ENCODE data around the gene CGNL1.

The CGNL1 gene

GRCh38 chr15:57458356-57458781, 82.1 kb downstream of the CGNL1 start:
- DNase-seq, result no peak

- DNase-seq, result no peak
Observed at GRCh38 chr15:57460208-57460816, 84.0 kb downstream of the CGNL1 start.

DNA sequence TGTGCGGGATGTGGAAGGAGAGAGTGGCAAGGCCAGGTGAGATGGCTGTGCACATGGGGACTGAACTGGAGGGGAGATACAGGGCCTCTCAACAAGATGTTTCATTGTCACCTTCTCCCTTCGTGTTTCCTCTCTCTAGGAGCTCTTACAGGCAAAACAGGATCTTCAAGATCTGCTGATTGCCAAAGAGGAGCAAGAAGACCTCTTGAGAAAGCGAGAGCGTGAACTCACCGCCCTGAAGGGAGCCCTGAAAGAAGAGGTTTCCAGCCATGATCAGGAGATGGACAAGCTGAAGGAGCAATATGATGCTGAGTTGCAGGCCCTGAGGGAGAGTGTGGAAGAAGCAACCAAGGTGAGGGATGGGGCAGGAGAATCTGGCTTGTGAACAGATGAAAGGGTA, 85.2 kb downstream of the CGNL1 start:
- DNase-seq, result no peak

- DNase-seq, result no peak
Observed at GRCh38 chr15:57462381-57462780, 86.1 kb downstream of the CGNL1 start.

DNA sequence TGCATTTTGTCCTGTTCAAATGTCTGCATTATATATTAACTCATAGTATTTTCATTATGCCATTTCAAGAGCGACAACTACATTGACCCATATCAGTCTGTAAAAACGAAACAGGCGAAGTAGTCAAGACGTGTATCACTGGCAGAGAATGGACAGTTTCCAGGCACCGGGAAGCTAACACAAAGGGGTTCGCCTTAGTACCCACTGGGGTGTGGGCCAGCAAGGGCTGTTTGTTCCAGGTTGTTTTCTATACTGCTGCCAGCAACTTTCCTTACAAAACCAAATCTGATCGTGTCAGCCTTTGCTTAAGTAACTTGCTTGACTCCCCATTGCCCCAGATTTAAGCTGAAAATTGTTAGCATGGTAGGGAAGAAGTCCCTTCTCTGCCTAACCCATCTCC, 87.1 kb downstream of the CGNL1 start:
- no peak for DNase-seq

DNA sequence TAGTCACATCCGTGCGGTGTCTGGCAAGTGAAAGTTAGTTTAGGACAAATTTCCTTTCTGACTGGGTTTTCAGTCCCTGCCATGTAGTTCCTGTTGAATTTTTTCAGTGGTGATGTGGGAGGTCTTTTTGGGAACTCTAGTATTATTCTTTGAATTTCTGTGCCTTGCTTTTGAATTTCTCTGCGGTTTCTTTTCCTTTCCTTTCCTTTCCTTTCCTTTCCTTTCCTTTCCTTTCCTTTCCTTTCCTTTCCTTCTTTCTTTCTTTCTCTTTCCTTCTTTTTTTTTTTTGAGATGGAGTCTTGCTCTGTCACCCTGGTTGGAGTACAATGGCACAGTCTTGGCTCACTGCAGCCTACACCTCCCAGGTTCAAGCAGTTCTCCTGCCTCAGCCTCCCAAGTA, 88.2 kb downstream of the CGNL1 start:
- DNase-seq, result no peak

- no peak for DNase-seq
Observed at GRCh38 chr15:57468486-57468885, 92.2 kb downstream of the CGNL1 start.

- DNase-seq, result no peak
Observed at GRCh38 chr15:57470543-57470942, 94.2 kb downstream of the CGNL1 start.

DNA sequence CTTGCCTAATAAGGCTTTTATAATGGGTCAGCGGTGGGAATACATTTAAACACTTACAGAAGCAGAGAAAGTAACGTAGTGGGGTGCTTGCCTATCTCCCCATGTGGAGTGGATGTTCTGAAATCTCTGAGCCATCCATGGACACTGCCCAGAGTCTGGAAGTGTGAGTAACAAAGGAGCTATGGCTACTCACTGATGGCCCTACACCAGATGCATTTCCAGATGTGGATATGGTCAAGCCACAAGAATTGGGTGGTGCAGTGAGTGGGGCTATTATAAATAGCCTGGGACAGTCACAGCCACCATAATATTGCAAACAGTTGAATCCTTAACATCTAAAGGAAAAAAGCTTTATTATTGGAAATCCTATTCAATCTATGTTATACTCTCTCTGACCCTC, 96.6 kb downstream of the CGNL1 start:
- DNase-seq, result no peak

GRCh38 chr15:57476533-57476975, 100.2 kb downstream of the CGNL1 start:
- DNase-seq, result no peak

- no peak for DNase-seq
Observed at GRCh38 chr15:57477736-57478522, 101.6 kb downstream of the CGNL1 start.

GRCh38 chr15:57479005-57479404, 102.7 kb downstream of the CGNL1 start:
- DNase-seq, result no peak

GRCh38 chr15:57481038-57481705, 104.9 kb downstream of the CGNL1 start:
- DNase-seq, result no peak

GRCh38 chr15:57485869-57486268, 109.6 kb downstream of the CGNL1 start:
- no peak for DNase-seq

GRCh38 chr15:57486833-57487232, 110.5 kb downstream of the CGNL1 start:
- DNase-seq, result no peak

GRCh38 chr15:57489122-57489521, 112.8 kb downstream of the CGNL1 start:
- no peak for DNase-seq

GRCh38 chr15:57493351-57493750, 117.0 kb downstream of the CGNL1 start:
- no peak for DNase-seq

- DNase-seq, result no peak
Observed at GRCh38 chr15:57494581-57494980, 118.3 kb downstream of the CGNL1 start.

- no peak for DNase-seq
Observed at GRCh38 chr15:57495041-57495440, 118.7 kb downstream of the CGNL1 start.

DNA sequence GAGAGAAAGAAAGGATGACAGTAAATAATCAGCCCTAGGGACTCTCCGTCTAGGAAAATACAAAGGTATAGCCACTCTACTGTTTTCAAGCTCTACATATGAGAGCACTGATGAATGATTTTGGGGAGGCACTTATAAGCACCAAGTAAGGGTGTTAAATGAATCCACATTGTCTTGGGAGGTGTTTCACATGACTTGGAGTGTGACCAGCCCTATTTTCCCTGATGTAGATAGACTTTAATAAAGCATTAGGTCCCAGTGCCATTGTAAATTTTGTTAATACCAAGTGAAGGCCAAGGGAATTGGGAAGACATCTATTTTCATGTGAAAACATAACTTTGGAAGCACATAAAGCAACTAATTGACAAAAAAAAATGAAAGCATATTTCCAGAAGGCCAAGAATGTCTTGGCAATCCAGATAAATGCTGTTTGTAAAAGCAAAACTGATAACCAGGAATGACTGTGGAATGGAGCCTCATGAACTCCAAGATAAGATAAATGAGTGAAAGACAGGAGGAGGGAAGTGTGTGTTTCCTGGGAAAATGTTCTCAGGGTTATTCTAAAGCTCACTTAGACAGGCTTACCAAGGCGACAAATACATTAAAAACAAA, 119.4 kb downstream of the CGNL1 start:
- DNase-seq, result no peak

DNA sequence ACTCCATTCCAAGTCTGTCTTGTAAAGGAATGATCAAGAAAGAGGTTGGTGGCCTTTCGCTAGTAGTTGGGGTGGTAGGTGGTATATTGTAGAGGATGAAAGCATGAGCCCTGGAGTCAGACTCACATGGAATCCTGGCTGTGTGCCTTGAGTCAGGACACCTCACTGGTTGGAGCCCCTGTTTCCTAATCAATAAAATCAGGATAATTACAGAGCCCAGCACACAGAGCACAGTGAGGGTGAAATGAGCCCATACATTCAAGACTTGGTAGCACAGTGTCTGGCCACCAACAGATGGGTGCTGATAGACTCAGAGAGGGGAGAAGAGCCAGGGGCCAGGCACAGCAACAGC, 120.3 kb downstream of the CGNL1 start:
- no peak for DNase-seq

- DNase-seq, result no peak
Observed at GRCh38 chr15:57496946-57497869, 120.9 kb downstream of the CGNL1 start.

DNA sequence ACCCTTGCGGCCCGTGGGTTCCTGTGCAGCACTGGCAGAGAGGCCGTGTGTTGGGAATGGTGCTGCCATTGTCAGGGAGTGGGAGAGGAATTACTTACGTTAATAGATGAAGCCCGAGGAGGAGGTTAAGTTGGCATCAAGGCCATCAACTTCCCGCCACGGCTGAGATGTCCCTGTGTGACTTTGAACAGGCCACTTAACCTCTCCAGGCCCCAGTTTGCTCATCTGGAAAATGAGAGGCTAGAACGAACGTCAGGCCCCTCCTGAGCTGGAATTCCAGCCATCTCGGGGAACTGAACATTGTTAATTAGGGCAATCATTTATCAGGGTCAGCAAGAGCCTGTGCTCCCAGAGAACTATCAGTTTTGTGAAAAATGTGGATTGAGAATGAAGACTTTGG, 124.0 kb downstream of the CGNL1 start:
- DNase-seq, result no peak
